Measurements from ENCODE around the gene CAPS. TPM values are rescaled to one million over a fixed set of nuclear protein-coding genes. Genes with fewer than 3 reads are reported as not detected.
A peak's percentile ranks its signal among the peaks of the same experiment; 100 is the strongest.

The CAPS gene
- total and polyA plus RNA-seq, 9 donors: 1.7 to 313 (median 22.3) TPM

GRCh38 chr19:5891572-5891937 lies 22.5 kb upstream of the CAPS start:
- Histone ChIP-seq H3K4me1 (ENCODE audit: insufficient read depth) (peaks cover 2% of the 10 kb centered on the region), H3K27me3 (no peaks in the 10 kb centered on the region), H3K36me3 (no peaks in the 10 kb centered on the region), H3K9me3 (no peaks in the 10 kb centered on the region), H3K27ac (no peak overlapping the region), H3K4me3 (no peak overlapping the region)
- no peak for DNase-seq
- WGBS, 3 donors: 36 to 54% (median 43%) methylated on average over 4 of the region's 4 CpGs
- TF ChIP-seq EP300 (IDR thresholded peaks at IDR 0.05): no peak
- TF ChIP-seq POLR2A (IDR thresholded peaks at IDR 0.05): no peak
- TF ChIP-seq, protein P1, sequence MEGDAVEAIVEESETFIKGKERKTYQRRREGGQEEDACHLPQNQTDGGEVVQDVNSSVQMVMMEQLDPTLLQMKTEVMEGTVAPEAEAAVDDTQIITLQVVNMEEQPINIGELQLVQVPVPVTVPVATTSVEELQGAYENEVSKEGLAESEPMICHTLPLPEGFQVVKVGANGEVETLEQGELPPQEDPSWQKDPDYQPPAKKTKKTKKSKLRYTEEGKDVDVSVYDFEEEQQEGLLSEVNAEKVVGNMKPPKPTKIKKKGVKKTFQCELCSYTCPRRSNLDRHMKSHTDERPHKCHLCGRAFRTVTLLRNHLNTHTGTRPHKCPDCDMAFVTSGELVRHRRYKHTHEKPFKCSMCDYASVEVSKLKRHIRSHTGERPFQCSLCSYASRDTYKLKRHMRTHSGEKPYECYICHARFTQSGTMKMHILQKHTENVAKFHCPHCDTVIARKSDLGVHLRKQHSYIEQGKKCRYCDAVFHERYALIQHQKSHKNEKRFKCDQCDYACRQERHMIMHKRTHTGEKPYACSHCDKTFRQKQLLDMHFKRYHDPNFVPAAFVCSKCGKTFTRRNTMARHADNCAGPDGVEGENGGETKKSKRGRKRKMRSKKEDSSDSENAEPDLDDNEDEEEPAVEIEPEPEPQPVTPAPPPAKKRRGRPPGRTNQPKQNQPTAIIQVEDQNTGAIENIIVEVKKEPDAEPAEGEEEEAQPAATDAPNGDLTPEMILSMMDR (IDR thresholded peaks at IDR 0.05): no peak
- intact Hi-C loops (cut with DNase I): loop anchor here in 2 of 4 donors (5.0 to 10.0 kb wide), 2 partner anchors 87 to 89 kb away; partner anchors contain the start of gene NRTN (in 1 of the 2)

- 2 to 5% (median 4%) methylated on average over 47 to 48 of the region's 48 CpGs for WGBS, 3 donors
- H3K36me3 ChIP-seq: no peaks in the 10 kb centered on the region
- H3K27ac ChIP-seq: no peak overlapping the region
- no peak overlapping the region for H3K4me3 ChIP-seq
- no peaks in the 10 kb centered on the region for H3K27me3 ChIP-seq
- intact Hi-C loops (cut with DNase I): loop anchor here in 2 of 4 donors (5.0 to 10.0 kb wide), 2 partner anchors 87 to 90 kb away; partner anchors contain the start of gene NRTN (in 1 of the 2)
- H3K4me1 ChIP-seq (ENCODE audit: insufficient read depth): peaks cover 2% of the 10 kb centered on the region
- TF ChIP-seq EP300 (IDR thresholded peaks at IDR 0.05) (no peak), POLR2A (IDR thresholded peaks at IDR 0.05) (no peak)
- TF ChIP-seq, protein P1 (IDR thresholded peaks at IDR 0.05): no peak
- peak in 1 of 5 donors; percentile 66 for DNase-seq
- H3K9me3 ChIP-seq: no peaks in the 10 kb centered on the region
Measured at GRCh38 chr19:5891938-5892771, 21.9 kb upstream of the CAPS start.

- Histone ChIP-seq H3K4me1 (ENCODE audit: insufficient read depth) (peaks cover 2% of the 10 kb centered on the region), H3K9me3 (no peaks in the 10 kb centered on the region), H3K27me3 (no peaks in the 10 kb centered on the region), H3K4me3 (no peak overlapping the region), H3K36me3 (no peaks in the 10 kb centered on the region), H3K27ac (no peak overlapping the region)
- TF ChIP-seq EP300 (IDR thresholded peaks at IDR 0.05) (no peak), POLR2A (IDR thresholded peaks at IDR 0.05) (no peak)
- TF ChIP-seq, protein P1 (IDR thresholded peaks at IDR 0.05): no peak
- WGBS, 3 donors: 31 to 53% (median 34%) methylated on average over 15 of the region's 15 CpGs
- intact Hi-C loops (cut with DNase I): loop anchor here in 2 of 4 donors (5.0 to 10.0 kb wide), 2 partner anchors 88 to 91 kb away; partner anchors contain the start of gene NRTN (in 1 of the 2)
- no peak for DNase-seq
Measured at GRCh38 chr19:5892772-5893275, 21.2 kb upstream of the CAPS start.

- WGBS, 3 donors: 36 to 47% (median 44%) methylated on average over 13 of the region's 13 CpGs
- Histone ChIP-seq H3K27ac (no peak overlapping the region), H3K27me3 (no peaks in the 10 kb centered on the region), H3K9me3 (no peaks in the 10 kb centered on the region), H3K36me3 (no peaks in the 10 kb centered on the region), H3K4me1 (ENCODE audit: insufficient read depth) (peaks cover 2% of the 10 kb centered on the region), H3K4me3 (no peak overlapping the region)
- intact Hi-C loops (cut with DNase I): loop anchor here in 2 of 4 donors (5.0 to 10.0 kb wide), 2 partner anchors 89 to 91 kb away; partner anchors contain the start of gene NRTN (in 1 of the 2)
- TF ChIP-seq POLR2A (IDR thresholded peaks at IDR 0.05) (no peak), EP300 (IDR thresholded peaks at IDR 0.05) (no peak)
- TF ChIP-seq, protein P1 (IDR thresholded peaks at IDR 0.05): no peak
- DNase-seq: no peak
Measured at GRCh38 chr19:5893296-5893903, 20.7 kb upstream of the CAPS start.
